ENCODE data around the gene SPDEF.

- TF ChIP-seq POLR2A (IDR thresholded peaks at IDR 0.05): no peak
- TF ChIP-seq CTCF (IDR thresholded peaks at IDR 0.05): no peak
These were observed 29.5 kb upstream of the SPDEF start for GRCh38 chr6:34585512-34586061.

All from sigmoid colon (tissue), 3 donors.